SK-N-SH (cell line): ENCODE data around the gene GLCCI1. TPM values are rescaled to one million over a fixed set of nuclear protein-coding genes. Genes with fewer than 3 reads are reported as not detected.

Experiments used
- CTCF ChIA-PET: fragments of 300-600, 350-600 bp; formaldehyde crosslinking; extraction: SDS; loops from one replicate; lab custom pipeline; 2021; lab: Yijun Ruan, JAX
- POLR2A ChIA-PET: fragments of 350-600 bp; sonication (Branson Sonifier 250); formaldehyde crosslinking; extraction: SDS; loops from one replicate; lab custom pipeline; 2020; ENCODE audit warnings: antibody characterized with exemption, inconsistent platforms; lab: Yijun Ruan, JAX
- DNase-seq: peaks from one replicate; pipeline ENCODE4 v3.0.0; 2012
- H2AFZ ChIP-seq: fragments of 200-600 bp; sonication (generic); 2 replicates; pipeline ENCODE4 v1.8.1; 2016; ENCODE audit warnings: antibody characterized with exemption, mild to moderate bottlenecking, low read depth
- H3F3A ChIP-seq: fragments of 200-600 bp; sonication (generic); replicated peaks from 2 replicates; pipeline ENCODE3; 2016; ENCODE audit warnings: antibody characterized with exemption, mild to moderate bottlenecking; ENCODE audit not compliant: insufficient read depth
- H3K27ac ChIP-seq, 2 experiments: fragments of 200-500 bp in 1 of 2; fragments of 200-600 bp in 1 of 2; sonication (Bioruptor generic) in 1 of 2; sonication (generic), shearing (Covaris generic) in 1 of 2; 2 replicates each; pipeline versions ENCODE4 v1.5.1 to v1.6.1; 2014 to 2016; ENCODE audit warnings: low read depth in 2 of 2, inconsistent platforms in 1 of 2, low read length in 1 of 2, mild to moderate bottlenecking in 1 of 2, mixed read lengths in 1 of 2
- H3K27me3 ChIP-seq: fragments of 200-600 bp; sonication (generic), shearing (Covaris generic); 2 replicates; pipeline ENCODE4 v1.6.1; 2016; ENCODE audit warnings: mixed run types; ENCODE audit not compliant: insufficient read depth
- H3K36me3 ChIP-seq, 2 experiments: fragments of 200-500 bp in 1 of 2; fragments of 200-600 bp in 1 of 2; sonication (Bioruptor generic) in 1 of 2; sonication (generic) in 1 of 2; replicated peaks in 1 of 2; 2 replicates each; pipeline versions ENCODE3 to v1.5.1; 2014 to 2016; ENCODE audit warnings: low read length in 1 of 2, mild to moderate bottlenecking in 1 of 2; ENCODE audit not compliant: insufficient read depth in 2 of 2, control insufficient read depth in 1 of 2
- H3K4me1 ChIP-seq, 2 experiments: fragments of 200-500 bp in 1 of 2; fragments of 200-600 bp in 1 of 2; sonication (Bioruptor generic) in 1 of 2; sonication (generic), shearing (Covaris generic) in 1 of 2; 2 replicates each; pipeline versions ENCODE4 v1.5.1 to v1.6.1; 2014 to 2016; ENCODE audit warnings: low read depth in 1 of 2, low read length in 1 of 2, mixed run types in 1 of 2; ENCODE audit not compliant: insufficient read depth in 2 of 2, control insufficient read depth in 1 of 2
- H3K4me2 ChIP-seq: fragments of 200-600 bp; sonication (generic), shearing (Covaris generic); 2 replicates; pipeline ENCODE4 v1.6.1; 2017; ENCODE audit warnings: mixed run types
- H3K4me3 ChIP-seq, 2 experiments: fragments of 200-500 bp in 1 of 2; fragments of 200-600 bp in 1 of 2; sonication (Bioruptor generic) in 1 of 2; sonication (generic), shearing (Covaris generic) in 1 of 2; 2 replicates each; pipeline versions ENCODE4 v1.5.1 to v1.8.1; 2014 to 2016; ENCODE audit warnings: low read depth in 2 of 2, inconsistent platforms in 1 of 2, low read length in 1 of 2, mild to moderate bottlenecking in 1 of 2, mixed read lengths in 1 of 2, moderate library complexity in 1 of 2
- H3K79me2 ChIP-seq: fragments of 200-600 bp; sonication (generic); 2 replicates; pipeline ENCODE4 v1.8.1; 2017; ENCODE audit warnings: mild to moderate bottlenecking; ENCODE audit not compliant: insufficient read depth
- H3K9ac ChIP-seq: fragments of 200-600 bp; sonication (generic); 2 replicates; pipeline ENCODE4 v1.6.1; 2017; ENCODE audit warnings: mixed run types
- H3K9me2 ChIP-seq: fragments of 200-600 bp; sonication (generic); 2 replicates; pipeline ENCODE4 v1.6.1; 2017; ENCODE audit warnings: mixed run types
- H3K9me3 ChIP-seq: fragments of 200-600 bp; sonication (generic); 2 replicates; pipeline ENCODE4 v1.6.1; 2017; ENCODE audit warnings: mixed run types, mild to moderate bottlenecking, moderate library complexity
- H4K20me1 ChIP-seq: fragments of 200-600 bp; sonication (generic); 2 replicates; pipeline ENCODE4 v1.6.1; 2017; ENCODE audit warnings: mild to moderate bottlenecking, mixed run types; ENCODE audit not compliant: insufficient read depth
- CHD2 ChIP-seq: fragments of 150-350 bp; IDR thresholded peaks from 2 replicates; pipeline ENCODE4 v1.6.1; 2018; ENCODE audit warnings: low read length; ENCODE audit not compliant: partially characterized antibody
- ELF1 ChIP-seq: IDR thresholded peaks from 2 replicates; pipeline ENCODE4 v1.4.0; 2012
- FOSL2 ChIP-seq: IDR thresholded peaks from 2 replicates; pipeline ENCODE4 v1.4.0; 2012; ENCODE audit warnings: low read depth, mild to moderate bottlenecking, moderate library complexity, borderline replicate concordance
- FOXJ3 ChIP-seq: sonication (generic); formaldehyde crosslinking; IDR thresholded peaks from 2 replicates; pipeline ENCODE4 v1.5.1; 2020; ENCODE audit warnings: mild to moderate bottlenecking, missing genetic modification reagents
- GABPA ChIP-seq: IDR thresholded peaks from 2 replicates; pipeline ENCODE4 v1.4.0; 2012; ENCODE audit warnings: low read depth, mild to moderate bottlenecking
- NRF1 ChIP-seq: IDR thresholded peaks from 2 replicates; pipeline ENCODE4 v1.6.1; 2012; ENCODE audit warnings: low read depth, mild to moderate bottlenecking, low read length
- RCOR1 ChIP-seq: fragments of 150-350 bp; IDR thresholded peaks from 2 replicates; pipeline ENCODE4 v1.6.1; 2017; ENCODE audit warnings: antibody characterized with exemption, low read length
- RXRA ChIP-seq: IDR thresholded peaks from 2 replicates; pipeline ENCODE4 v1.4.0; 2012; ENCODE audit warnings: low read depth, mild to moderate bottlenecking, borderline replicate concordance
- SIN3A ChIP-seq: IDR thresholded peaks from 2 replicates; pipeline ENCODE4 v1.6.1; 2012; ENCODE audit warnings: low read depth, mild to moderate bottlenecking, low read length, moderate library complexity, borderline replicate concordance
- TAF1 ChIP-seq: IDR thresholded peaks from 2 replicates; pipeline ENCODE4 v1.6.1; 2012; ENCODE audit warnings: low read depth, mild to moderate bottlenecking, low read length, moderate library complexity, borderline replicate concordance
- TCF12 ChIP-seq: IDR thresholded peaks from 2 replicates; pipeline ENCODE4 v1.4.0; 2012
- YY1 ChIP-seq: IDR thresholded peaks from 2 replicates; pipeline ENCODE4 v1.4.0; 2012; ENCODE audit warnings: low read depth, mild to moderate bottlenecking
- polyA plus RNA-seq, 3 experiments: library from polyadenylated mRNA; depleted of rRNA; stranded (reverse); fragments of >200 nt; gene quantifications; 2 replicates each; pipeline ENCODE4 v1.2.3, GENCODE V29; 2012
- TF ChIP-seq, protein P1 (sequence below): IDR thresholded peaks from 2 replicates; pipeline ENCODE4; 2012
- TF ChIP-seq, protein P2 (sequence below): fragments of 150-350 bp; IDR thresholded peaks from 2 replicates; pipeline ENCODE4 v1.6.1; 2016; ENCODE audit warnings: mild to moderate bottlenecking, low read depth, low read length
- TF ChIP-seq, protein P3 (sequence below): IDR thresholded peaks from 2 replicates; pipeline ENCODE4 v1.6.1; 2012; ENCODE audit warnings: mild to moderate bottlenecking, low read depth, low read length, moderate library complexity
- TF ChIP-seq, protein P4 (sequence below): fragments of 150-350 bp; IDR thresholded peaks from 2 replicates; pipeline ENCODE4 v1.6.1; 2017; ENCODE audit warnings: antibody characterized with exemption, low read length, low read depth, borderline replicate concordance

Gene GLCCI1
- polyA plus RNA-seq, 1 of the 3 experiments (the other 2 are of a cell fraction), result 5.5 TPM

DNA sequence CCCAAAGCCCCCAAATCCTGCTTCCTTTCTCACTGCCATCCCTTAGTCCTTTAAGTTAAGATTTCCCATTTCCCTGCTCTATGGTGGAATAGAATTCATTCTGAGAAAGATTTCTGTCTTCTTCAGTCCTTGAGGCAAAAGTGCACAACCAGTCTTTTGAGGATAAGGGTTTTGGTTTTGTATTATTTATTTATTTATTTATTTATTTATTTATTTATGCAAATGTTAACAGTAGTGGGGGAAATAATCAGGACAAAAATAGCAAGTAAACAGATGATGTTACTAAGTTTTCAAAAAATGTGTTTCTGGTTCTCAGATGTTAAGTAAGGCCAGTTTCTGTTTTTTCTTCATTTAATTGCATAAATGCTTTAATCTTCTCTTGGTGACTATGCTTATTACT, 84.2 kb downstream of the GLCCI1 start (continued):
- no peak for TF ChIP-seq YY1
- TF ChIP-seq, all 33 proteins: peak for 0

DNA sequence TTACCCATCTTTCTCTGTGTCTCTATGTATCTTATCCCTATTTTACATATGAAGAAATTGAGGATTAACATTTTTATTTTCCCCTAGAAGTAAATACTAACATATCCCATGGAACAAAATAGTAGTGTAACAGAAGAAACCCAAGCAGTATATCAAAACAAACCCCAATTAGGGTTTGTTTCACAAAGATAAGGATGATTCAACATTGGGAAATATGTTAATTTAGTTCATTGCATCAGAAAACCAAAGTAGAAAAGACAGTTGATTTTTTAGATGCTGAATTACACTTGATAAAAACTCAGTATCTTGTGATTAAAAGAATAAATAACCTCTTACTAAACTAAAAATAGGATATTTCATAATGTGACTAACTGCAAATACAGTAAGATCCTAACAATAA, 87.8 kb downstream of the GLCCI1 start:
- Histone ChIP-seq H3K4me2 (no peak overlapping the region), H4K20me1 (no peaks in the 10 kb centered on the region), H3K4me1 (peaks cover 0 to 3% of the 10 kb centered on the region in 2 experiments; a peak in 2 of 4 replicates), H3K27ac (no peak overlapping the region), H2AFZ (no peak overlapping the region), H3K9me2 (peaks cover 4% of the 10 kb centered on the region; the same call in 1 of the 2 replicates), H3K9me3 (no peaks in the 10 kb centered on the region), H3K4me3 (no peak overlapping the region), H3F3A (peaks cover 5% of the 10 kb centered on the region), H3K9ac (no peak overlapping the region), H3K79me2 (no peaks in the 10 kb centered on the region), H3K27me3 (no peaks in the 10 kb centered on the region), H3K36me3 (peaks cover 27 to 39% of the 10 kb centered on the region in 2 experiments)
- TF ChIP-seq FOXJ3 (CRISPR knock-in tag) (no peak), RXRA (no peak), SIN3A (no peak), RCOR1 (no peak), TCF12 (no peak), FOSL2 (no peak), TAF1 (no peak), NRF1 (no peak), CHD2 (no peak), GABPA (no peak), ELF1 (no peak)
- TF ChIP-seq, protein P1, sequence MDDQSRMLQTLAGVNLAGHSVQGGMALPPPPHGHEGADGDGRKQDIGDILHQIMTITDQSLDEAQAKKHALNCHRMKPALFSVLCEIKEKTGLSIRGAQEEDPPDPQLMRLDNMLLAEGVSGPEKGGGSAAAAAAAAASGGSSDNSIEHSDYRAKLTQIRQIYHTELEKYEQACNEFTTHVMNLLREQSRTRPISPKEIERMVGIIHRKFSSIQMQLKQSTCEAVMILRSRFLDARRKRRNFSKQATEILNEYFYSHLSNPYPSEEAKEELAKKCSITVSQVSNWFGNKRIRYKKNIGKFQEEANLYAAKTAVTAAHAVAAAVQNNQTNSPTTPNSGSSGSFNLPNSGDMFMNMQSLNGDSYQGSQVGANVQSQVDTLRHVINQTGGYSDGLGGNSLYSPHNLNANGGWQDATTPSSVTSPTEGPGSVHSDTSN, result no peak
- TF ChIP-seq, protein P2, sequence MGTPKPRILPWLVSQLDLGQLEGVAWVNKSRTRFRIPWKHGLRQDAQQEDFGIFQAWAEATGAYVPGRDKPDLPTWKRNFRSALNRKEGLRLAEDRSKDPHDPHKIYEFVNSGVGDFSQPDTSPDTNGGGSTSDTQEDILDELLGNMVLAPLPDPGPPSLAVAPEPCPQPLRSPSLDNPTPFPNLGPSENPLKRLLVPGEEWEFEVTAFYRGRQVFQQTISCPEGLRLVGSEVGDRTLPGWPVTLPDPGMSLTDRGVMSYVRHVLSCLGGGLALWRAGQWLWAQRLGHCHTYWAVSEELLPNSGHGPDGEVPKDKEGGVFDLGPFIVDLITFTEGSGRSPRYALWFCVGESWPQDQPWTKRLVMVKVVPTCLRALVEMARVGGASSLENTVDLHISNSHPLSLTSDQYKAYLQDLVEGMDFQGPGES, result no peak
- TF ChIP-seq, protein P3, sequence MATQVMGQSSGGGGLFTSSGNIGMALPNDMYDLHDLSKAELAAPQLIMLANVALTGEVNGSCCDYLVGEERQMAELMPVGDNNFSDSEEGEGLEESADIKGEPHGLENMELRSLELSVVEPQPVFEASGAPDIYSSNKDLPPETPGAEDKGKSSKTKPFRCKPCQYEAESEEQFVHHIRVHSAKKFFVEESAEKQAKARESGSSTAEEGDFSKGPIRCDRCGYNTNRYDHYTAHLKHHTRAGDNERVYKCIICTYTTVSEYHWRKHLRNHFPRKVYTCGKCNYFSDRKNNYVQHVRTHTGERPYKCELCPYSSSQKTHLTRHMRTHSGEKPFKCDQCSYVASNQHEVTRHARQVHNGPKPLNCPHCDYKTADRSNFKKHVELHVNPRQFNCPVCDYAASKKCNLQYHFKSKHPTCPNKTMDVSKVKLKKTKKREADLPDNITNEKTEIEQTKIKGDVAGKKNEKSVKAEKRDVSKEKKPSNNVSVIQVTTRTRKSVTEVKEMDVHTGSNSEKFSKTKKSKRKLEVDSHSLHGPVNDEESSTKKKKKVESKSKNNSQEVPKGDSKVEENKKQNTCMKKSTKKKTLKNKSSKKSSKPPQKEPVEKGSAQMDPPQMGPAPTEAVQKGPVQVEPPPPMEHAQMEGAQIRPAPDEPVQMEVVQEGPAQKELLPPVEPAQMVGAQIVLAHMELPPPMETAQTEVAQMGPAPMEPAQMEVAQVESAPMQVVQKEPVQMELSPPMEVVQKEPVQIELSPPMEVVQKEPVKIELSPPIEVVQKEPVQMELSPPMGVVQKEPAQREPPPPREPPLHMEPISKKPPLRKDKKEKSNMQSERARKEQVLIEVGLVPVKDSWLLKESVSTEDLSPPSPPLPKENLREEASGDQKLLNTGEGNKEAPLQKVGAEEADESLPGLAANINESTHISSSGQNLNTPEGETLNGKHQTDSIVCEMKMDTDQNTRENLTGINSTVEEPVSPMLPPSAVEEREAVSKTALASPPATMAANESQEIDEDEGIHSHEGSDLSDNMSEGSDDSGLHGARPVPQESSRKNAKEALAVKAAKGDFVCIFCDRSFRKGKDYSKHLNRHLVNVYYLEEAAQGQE, result no peak
- TF ChIP-seq, protein P4, sequence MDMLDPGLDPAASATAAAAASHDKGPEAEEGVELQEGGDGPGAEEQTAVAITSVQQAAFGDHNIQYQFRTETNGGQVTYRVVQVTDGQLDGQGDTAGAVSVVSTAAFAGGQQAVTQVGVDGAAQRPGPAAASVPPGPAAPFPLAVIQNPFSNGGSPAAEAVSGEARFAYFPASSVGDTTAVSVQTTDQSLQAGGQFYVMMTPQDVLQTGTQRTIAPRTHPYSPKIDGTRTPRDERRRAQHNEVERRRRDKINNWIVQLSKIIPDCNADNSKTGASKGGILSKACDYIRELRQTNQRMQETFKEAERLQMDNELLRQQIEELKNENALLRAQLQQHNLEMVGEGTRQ, result no peak
- ChIA-PET CTCF (no interaction called here), POLR2A (no interaction called here)
- no peak for DNase-seq
